AG09309 (cell line): Measurements from ENCODE around the gene ANO10.

Source experiments
- DNase-seq: peaks from one replicate; pipeline ENCODE4 v3.0.0-alpha.2; 2010; ENCODE audit warnings: low read depth
- H3K4me3 ChIP-seq: 2 replicates; pipeline ENCODE4 v1.5.1; 2011; ENCODE audit warnings: mild to moderate bottlenecking, low read depth, low read length, moderate library complexity; ENCODE audit not compliant: control insufficient read depth
- TF ChIP-seq, protein P1 (sequence below): IDR thresholded peaks from 2 replicates; pipeline ENCODE4 v1.5.1; 2011; ENCODE audit warnings: mild to moderate bottlenecking, low read depth, low read length, inconsistent platforms; ENCODE audit not compliant: insufficient read depth, control insufficient read depth; ENCODE audit errors: missing control alignments

ANO10 gene

DNA sequence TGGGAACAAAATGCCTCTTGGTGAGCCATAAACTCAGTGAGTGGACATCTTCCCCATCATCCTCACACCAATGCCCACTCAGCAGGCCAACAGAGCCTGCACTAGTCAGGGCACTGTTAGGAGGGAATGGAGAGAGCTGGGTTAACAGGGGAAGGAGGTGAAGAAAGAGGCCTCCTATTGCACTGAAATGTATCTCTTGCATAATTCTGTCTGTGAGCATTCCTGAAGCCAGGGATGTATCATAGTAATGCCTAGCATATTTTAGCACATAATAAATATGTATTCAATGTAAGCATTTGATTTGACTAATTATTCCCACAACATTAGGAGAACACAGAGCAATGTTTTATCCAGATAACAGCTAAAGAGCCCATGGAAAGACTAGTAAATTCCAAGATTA is 81.2 kb downstream of the ANO10 start:
- H3K4me3 ChIP-seq, result no peak overlapping the region
- TF ChIP-seq, protein P1, sequence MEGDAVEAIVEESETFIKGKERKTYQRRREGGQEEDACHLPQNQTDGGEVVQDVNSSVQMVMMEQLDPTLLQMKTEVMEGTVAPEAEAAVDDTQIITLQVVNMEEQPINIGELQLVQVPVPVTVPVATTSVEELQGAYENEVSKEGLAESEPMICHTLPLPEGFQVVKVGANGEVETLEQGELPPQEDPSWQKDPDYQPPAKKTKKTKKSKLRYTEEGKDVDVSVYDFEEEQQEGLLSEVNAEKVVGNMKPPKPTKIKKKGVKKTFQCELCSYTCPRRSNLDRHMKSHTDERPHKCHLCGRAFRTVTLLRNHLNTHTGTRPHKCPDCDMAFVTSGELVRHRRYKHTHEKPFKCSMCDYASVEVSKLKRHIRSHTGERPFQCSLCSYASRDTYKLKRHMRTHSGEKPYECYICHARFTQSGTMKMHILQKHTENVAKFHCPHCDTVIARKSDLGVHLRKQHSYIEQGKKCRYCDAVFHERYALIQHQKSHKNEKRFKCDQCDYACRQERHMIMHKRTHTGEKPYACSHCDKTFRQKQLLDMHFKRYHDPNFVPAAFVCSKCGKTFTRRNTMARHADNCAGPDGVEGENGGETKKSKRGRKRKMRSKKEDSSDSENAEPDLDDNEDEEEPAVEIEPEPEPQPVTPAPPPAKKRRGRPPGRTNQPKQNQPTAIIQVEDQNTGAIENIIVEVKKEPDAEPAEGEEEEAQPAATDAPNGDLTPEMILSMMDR, result no peak
- DNase-seq, result no peak

DNA sequence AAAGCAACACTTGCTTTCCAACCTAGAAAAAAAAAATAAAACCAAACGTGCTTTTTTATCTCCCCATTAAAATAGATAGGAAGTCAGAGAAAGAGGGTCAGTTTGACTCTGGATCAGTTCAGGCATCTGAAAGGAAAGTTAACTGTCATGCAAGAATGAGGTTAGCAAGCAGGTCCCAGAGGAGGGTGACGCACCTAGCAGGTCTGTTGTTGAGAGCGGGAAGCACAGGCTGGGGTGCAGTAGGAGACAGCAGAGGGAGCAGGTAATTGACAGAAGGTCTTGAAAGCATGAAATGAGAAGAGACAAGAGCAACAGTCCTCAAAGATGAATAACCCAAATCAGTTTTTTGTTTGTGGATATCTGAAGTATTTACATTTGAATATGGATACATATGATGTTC is 82.5 kb downstream of the ANO10 start:
- no peak for DNase-seq
- no peak overlapping the region for H3K4me3 ChIP-seq
- TF ChIP-seq, protein P1, result no peak

DNA sequence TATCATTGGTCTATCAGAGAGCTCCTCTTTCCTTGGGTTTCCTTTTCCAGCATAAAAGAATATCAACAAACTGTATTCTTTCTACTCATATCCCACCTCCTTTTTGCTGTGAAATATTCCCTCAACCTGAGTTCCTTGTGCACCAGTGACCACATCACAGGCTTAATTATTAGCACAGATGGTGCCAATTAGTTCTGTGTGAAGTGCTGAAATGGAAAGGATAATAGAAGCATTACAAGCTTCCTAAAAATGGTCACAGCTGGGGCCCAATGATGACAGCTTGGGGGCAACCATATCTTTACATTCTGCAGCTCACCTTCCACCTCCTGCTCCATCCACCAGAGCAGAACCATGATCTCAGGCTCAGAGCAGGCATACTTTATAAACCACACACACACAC is 84.6 kb downstream of the ANO10 start:
- TF ChIP-seq, protein P1, result no peak
- no peak for DNase-seq
- H3K4me3 ChIP-seq, result no peak overlapping the region

DNA sequence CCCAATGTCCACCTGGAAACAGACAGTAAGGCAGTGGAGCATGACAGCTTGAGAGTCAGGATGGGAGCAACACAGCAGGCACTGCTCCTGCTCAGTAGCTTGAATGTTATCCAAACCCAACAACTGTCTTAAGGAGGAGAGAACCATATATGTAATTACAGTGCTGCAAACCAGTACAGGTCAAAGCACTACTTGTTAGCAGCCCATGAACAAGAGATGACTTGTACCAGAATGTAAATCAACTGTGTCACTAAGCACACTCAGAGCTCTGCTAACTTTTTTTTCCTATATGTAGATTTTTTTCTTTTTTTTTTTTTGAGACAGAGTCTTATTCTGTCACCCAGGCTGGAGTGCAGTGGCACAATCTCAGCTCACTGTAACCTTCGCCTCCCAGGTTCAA is 87.1 kb downstream of the ANO10 start:
- DNase-seq, result no peak
- TF ChIP-seq, protein P1, result no peak
- no peak overlapping the region for H3K4me3 ChIP-seq

DNA sequence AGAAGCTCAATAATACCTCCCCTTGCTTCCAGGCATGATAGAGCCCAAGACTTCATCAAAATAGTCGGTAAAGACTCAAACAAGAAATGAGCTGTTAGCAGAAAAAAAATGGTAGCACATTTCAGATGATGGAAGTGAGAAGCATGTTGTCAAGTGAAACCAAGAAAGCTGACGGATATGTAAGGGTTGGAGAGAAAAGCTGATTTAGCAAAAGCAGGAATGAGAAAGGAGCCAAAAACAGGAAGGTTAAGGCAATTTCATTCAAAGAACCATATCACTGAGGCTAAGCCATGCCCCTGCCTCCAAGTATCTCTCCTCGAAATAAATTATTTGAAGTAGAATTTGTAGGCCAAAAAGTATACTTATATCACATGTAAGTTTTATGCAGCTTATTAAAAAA is 88.8 kb downstream of the ANO10 start:
- H3K4me3 ChIP-seq, result no peak overlapping the region
- DNase-seq, result no peak
- TF ChIP-seq, protein P1, result no peak

DNA sequence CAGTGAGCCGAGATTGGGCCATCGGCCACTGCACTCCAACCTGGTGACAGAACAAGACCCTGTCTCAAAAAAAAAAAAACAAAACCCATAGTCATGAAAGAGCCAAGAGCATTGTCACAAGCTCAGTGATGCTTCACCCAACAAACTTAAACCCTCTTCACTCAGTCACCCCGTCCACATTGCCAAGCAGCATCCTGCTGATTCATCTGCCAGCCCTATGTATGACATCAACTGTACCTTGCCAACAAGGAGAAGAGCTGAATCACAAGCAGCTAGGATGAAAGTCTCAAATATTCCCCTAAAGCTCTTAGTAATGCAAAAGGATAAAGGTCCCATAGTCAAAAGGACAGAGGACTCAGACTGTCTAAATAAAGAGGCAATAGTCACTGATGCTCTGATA is 90.0 kb downstream of the ANO10 start:
- H3K4me3 ChIP-seq, result no peak overlapping the region
- DNase-seq, result no peak
- TF ChIP-seq, protein P1, result no peak

DNA sequence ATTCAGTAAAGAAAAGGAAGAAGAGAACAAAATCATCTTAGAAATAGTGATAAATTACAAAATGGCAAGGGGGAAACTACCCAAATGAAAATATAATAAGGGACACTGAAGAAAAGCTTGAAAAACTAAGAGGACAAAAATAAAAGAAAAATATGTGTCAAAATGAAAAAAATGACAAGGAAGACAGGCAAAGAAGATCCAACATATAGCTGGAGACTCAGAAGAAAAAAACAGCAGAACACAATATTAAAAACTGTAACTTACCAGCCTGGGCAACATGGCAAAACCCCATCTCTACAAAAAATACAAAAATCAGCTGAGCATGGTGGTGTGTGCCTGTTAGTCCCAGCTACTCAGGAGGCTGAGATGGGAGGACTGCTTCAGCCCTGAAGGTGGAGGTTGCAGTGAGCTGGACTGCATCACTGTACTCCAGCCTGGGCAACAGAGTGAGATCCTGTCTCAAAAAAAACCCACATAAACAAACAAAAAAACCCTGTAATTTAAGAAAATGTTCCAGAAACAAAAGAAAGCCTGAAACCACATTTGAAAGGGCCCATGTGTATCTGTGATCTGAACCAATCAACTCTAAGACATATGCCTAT is 93.2 kb downstream of the ANO10 start:
- TF ChIP-seq, protein P1, result no peak
- DNase-seq, result no peak

More for the DNA sequence above, 93.2 kb downstream of the ANO10 start:
- H3K4me3 ChIP-seq, result no peak overlapping the region
